Common myeloid progenitor, CD34-positive (primary cell): ENCODE data around the gene ADGRL3.

Experiments
- CTCF ChIA-PET: fragments of 350-600 bp; sonication (Branson Sonifier 250); formaldehyde crosslinking; loops from one replicate; lab custom pipeline; 2021; ENCODE audit warnings: antibody characterized with exemption; lab: Charles Lee
- POLR2A ChIA-PET: fragments of 350-600 bp; sonication (Branson Sonifier 250); formaldehyde crosslinking; loops from one replicate; lab custom pipeline; 2021; ENCODE audit warnings: antibody characterized with exemption; lab: Charles Lee
- DNase-seq, 3 donors: peaks; one replicate each; pipeline versions ENCODE4 v3.0.0 to v3.0.0-alpha.2; 2013
- H3K27ac ChIP-seq, 2 experiments: 1 replicate in 1 of 2; 2 replicates in 1 of 2; pipeline ENCODE4 v1.7.0; 2013; ENCODE audit warnings: inconsistent platforms in 2 of 2, low read length in 2 of 2, mild to moderate bottlenecking in 2 of 2, low read depth in 1 of 2, moderate library complexity in 1 of 2; ENCODE audit not compliant: severe bottlenecking in 2 of 2, insufficient read depth in 1 of 2, poor library complexity in 1 of 2
- H3K27me3 ChIP-seq, 5 experiments: replicated peaks in 2 of 5; 1 replicate in 3 of 5; 2 replicates in 2 of 5; pipeline versions ENCODE4 v1.6.1 to v1.7.0; 2013; ENCODE audit warnings: low read length in 4 of 5, mild to moderate bottlenecking in 2 of 5, moderate library complexity in 2 of 5, inconsistent platforms in 1 of 5; ENCODE audit not compliant: insufficient read depth in 5 of 5, control insufficient read depth in 4 of 5
- H3K36me3 ChIP-seq, 4 experiments: 1 replicate in 2 of 4; 2 replicates in 2 of 4; pipeline versions ENCODE4 v1.6.1 to v1.7.0; 2013; ENCODE audit warnings: low read length in 3 of 4, control low read depth in 1 of 4, mild to moderate bottlenecking in 1 of 4; ENCODE audit not compliant: control insufficient read depth in 4 of 4, insufficient read depth in 4 of 4
- H3K4me1 ChIP-seq, 4 experiments: 1 replicate in 3 of 4; 2 replicates in 1 of 4; pipeline versions ENCODE4 v1.6.1 to v1.7.1; 2013; ENCODE audit warnings: low read length in 3 of 4, mild to moderate bottlenecking in 3 of 4, control low read depth in 1 of 4, inconsistent platforms in 1 of 4, moderate library complexity in 1 of 4; ENCODE audit not compliant: control insufficient read depth in 4 of 4, insufficient read depth in 4 of 4; ENCODE audit errors: control extremely low read depth in 1 of 4
- H3K4me3 ChIP-seq, 7 experiments: 1 replicate in 4 of 7; 2 replicates in 3 of 7; pipeline versions ENCODE4 v1.5.1 to v1.7.0; 2013; ENCODE audit warnings: mild to moderate bottlenecking in 7 of 7, low read length in 6 of 7, moderate library complexity in 6 of 7, inconsistent platforms in 2 of 7, low read depth in 2 of 7, control low read depth in 1 of 7; ENCODE audit not compliant: insufficient read depth in 4 of 7, control insufficient read depth in 1 of 7; ENCODE audit errors: extremely low read depth in 1 of 7
- H3K9me3 ChIP-seq, 5 experiments: 1 replicate in 4 of 5; 2 replicates in 1 of 5; pipeline versions ENCODE4 v1.6.1 to v1.7.1; 2013; ENCODE audit warnings: low read length in 4 of 5, mild to moderate bottlenecking in 2 of 5, inconsistent platforms in 1 of 5, low read depth in 1 of 5, moderate library complexity in 1 of 5; ENCODE audit not compliant: control insufficient read depth in 4 of 5, insufficient read depth in 2 of 5; ENCODE audit errors: control extremely low read depth in 1 of 5
- WGBS: methylation state at CpG from one replicate; pipeline ENCODE4 v1.1.5; 2013; ENCODE audit not compliant: insufficient coverage; 5-methylcytosine and 5-hydroxymethylcytosine counted together

ADGRL3 gene

GRCh38 chr4:61180405-61180804 is 19.7 kb upstream of the ADGRL3 start:
- ChIA-PET CTCF (no interaction called here), POLR2A (interaction anchor here (0.7 kb wide), 1 partner anchor 22 kb away, joined by 3 read pairs; no protein-coding TSS in a partner anchor)
- H3K4me1 ChIP-seq = peaks cover 0 to 7% (median 0%) of the 10 kb centered on the region in 4 experiments
- no peak overlapping the region for H3K27ac ChIP-seq
- H3K4me3 ChIP-seq = no peak overlapping the region
- DNase-seq = no peak
- H3K27me3 ChIP-seq = no peaks in the 10 kb centered on the region
- H3K9me3 ChIP-seq = peaks cover 0 to 9% (median 2%) of the 10 kb centered on the region in 5 experiments
- no peaks in the 10 kb centered on the region for H3K36me3 ChIP-seq
- 97% methylated on average over 4 of the region's 5 CpGs for WGBS

- no CpG with 5 or more reads among the region's 1 CpG for WGBS
- POLR2A ChIA-PET = no interaction called here
- Histone ChIP-seq H3K27me3 (no peaks in the 10 kb centered on the region), H3K9me3 (peaks cover 0 to 11% (median 0%) of the 10 kb centered on the region in 5 experiments), H3K4me3 (no peak overlapping the region), H3K36me3 (no peaks in the 10 kb centered on the region), H3K27ac (no peak overlapping the region), H3K4me1 (peaks cover 0 to 7% (median 0%) of the 10 kb centered on the region in 4 experiments)
- DNase-seq = no peak
- CTCF ChIA-PET = interaction anchor here (1.5 kb wide), 1 partner anchor 12 kb away, joined by 4 read pairs; no protein-coding TSS in a partner anchor
Observed at GRCh38 chr4:61182915-61183314, 17.2 kb upstream of the ADGRL3 start.

- peaks cover 0 to 7% (median 0%) of the 10 kb centered on the region in 4 experiments for H3K4me1 ChIP-seq
- POLR2A ChIA-PET = no interaction called here
- no peaks in the 10 kb centered on the region for H3K36me3 ChIP-seq
- H3K27ac ChIP-seq = no peak overlapping the region
- no peak for DNase-seq
- H3K9me3 ChIP-seq = peaks cover 0 to 11% (median 0%) of the 10 kb centered on the region in 5 experiments
- no peak overlapping the region for H3K4me3 ChIP-seq
- CTCF ChIA-PET = no interaction called here
- H3K27me3 ChIP-seq = peaks cover 0 to 2% (median 0%) of the 10 kb centered on the region in 5 experiments
Observed at GRCh38 chr4:61185288-61185687, 14.8 kb upstream of the ADGRL3 start.

GRCh38 chr4:61192392-61192791 is 7.7 kb upstream of the ADGRL3 start:
- H3K27ac ChIP-seq = no peak overlapping the region
- DNase-seq = no peak
- no peaks in the 10 kb centered on the region for H3K4me1 ChIP-seq
- no peak overlapping the region for H3K4me3 ChIP-seq
- WGBS = no CpG with 5 or more reads among the region's 2 CpGs
- no peaks in the 10 kb centered on the region for H3K36me3 ChIP-seq
- peaks cover 2 to 31% (median 10%) of the 10 kb centered on the region in 5 experiments for H3K27me3 ChIP-seq
- no peaks in the 10 kb centered on the region for H3K9me3 ChIP-seq
- ChIA-PET CTCF (no interaction called here), POLR2A (no interaction called here)

GRCh38 chr4:61193863-61194262 is 6.3 kb upstream of the ADGRL3 start:
- no peaks in the 10 kb centered on the region for H3K4me1 ChIP-seq
- H3K27ac ChIP-seq = no peak overlapping the region
- ChIA-PET CTCF (interaction anchor here (1.3 kb wide), 1 partner anchor 11 kb away, joined by 5 read pairs; no protein-coding TSS in a partner anchor), POLR2A (no interaction called here)
- H3K27me3 ChIP-seq = peaks cover 2 to 40% (median 13%) of the 10 kb centered on the region in 5 experiments
- H3K9me3 ChIP-seq = no peaks in the 10 kb centered on the region
- no peak for DNase-seq
- WGBS = 86% methylated on average over 1 of the region's 4 CpGs
- H3K4me3 ChIP-seq = no peak overlapping the region
- H3K36me3 ChIP-seq = no peaks in the 10 kb centered on the region

- Histone ChIP-seq H3K36me3 (no peaks in the 10 kb centered on the region), H3K27me3 (peaks cover 6 to 47% (median 19%) of the 10 kb centered on the region in 5 experiments), H3K27ac (no peak overlapping the region), H3K9me3 (peaks cover 0 to 3% (median 0%) of the 10 kb centered on the region in 5 experiments), H3K4me3 (no peak overlapping the region), H3K4me1 (no peaks in the 10 kb centered on the region)
- WGBS = 100% methylated on average over 1 of the region's 1 CpG
- CTCF ChIA-PET = interaction anchor here (0.8 kb wide), 1 partner anchor 67 kb away, joined by 3 read pairs; no protein-coding TSS in a partner anchor
- DNase-seq = no peak
- POLR2A ChIA-PET = no interaction called here
Observed at GRCh38 chr4:61194571-61194970, 5.6 kb upstream of the ADGRL3 start.

- CTCF ChIA-PET = interaction anchor here (0.8 kb wide), 1 partner anchor 67 kb away, joined by 3 read pairs; no protein-coding TSS in a partner anchor
- H3K4me3 ChIP-seq = no peak overlapping the region
- no peak for DNase-seq
- H3K27ac ChIP-seq = no peak overlapping the region
- peaks cover 7 to 50% (median 23%) of the 10 kb centered on the region in 5 experiments for H3K27me3 ChIP-seq
- POLR2A ChIA-PET = no interaction called here
- no CpG with 5 or more reads among the region's 1 CpG for WGBS
- H3K4me1 ChIP-seq = peaks cover 0 to 3% (median 3%) of the 10 kb centered on the region in 4 experiments
- peaks cover 0 to 4% (median 0%) of the 10 kb centered on the region in 5 experiments for H3K9me3 ChIP-seq
- H3K36me3 ChIP-seq = no peaks in the 10 kb centered on the region
Observed at GRCh38 chr4:61195101-61195500, 5.0 kb upstream of the ADGRL3 start.
